Adrenal gland (tissue), 12 donors: ENCODE measurements around the gene KIAA0753. TPM values are rescaled to one million over a fixed set of nuclear protein-coding genes. Genes with fewer than 3 reads are reported as not detected.

Experiments
- DNase-seq, 7 donors: peaks; one replicate each; pipeline ENCODE4 v3.0.0-alpha.2; 2019 to 2020
- H3K27ac ChIP-seq, 5 donors: fragments of 200-600 bp; sonication (generic) in 4 of 5; 1 replicate in 3 of 5; 2 replicates in 2 of 5; pipeline versions ENCODE4 v1.5.1 to v1.8.0; 2016 to 2020; ENCODE audit warnings: mild to moderate bottlenecking in 1 of 5
- H3K27me3 ChIP-seq: fragments of 200-600 bp; 2 replicates; pipeline ENCODE4 v1.8.0; 2021
- H3K36me3 ChIP-seq, 2 donors: fragments of 200-600 bp; replicated peaks in 1 of 2; 1 replicate in 1 of 2; 2 replicates in 1 of 2; pipeline versions ENCODE4 v1.5.1 to v1.8.0; 2018 to 2022
- H3K4me1 ChIP-seq, 2 donors: fragments of 200-600 bp; replicated peaks in 1 of 2; 1 replicate in 1 of 2; 2 replicates in 1 of 2; pipeline versions ENCODE4 v1.5.1 to v1.8.0; 2018 to 2021
- H3K4me3 ChIP-seq, 4 donors: fragments of 200-600 bp; sonication (generic) in 3 of 4; one replicate each; pipeline ENCODE4 v1.5.1; 2016 to 2018
- H3K9me3 ChIP-seq, 3 donors: fragments of 200-600 bp; sonication (generic) in 1 of 3; replicated peaks in 1 of 3; 1 replicate in 2 of 3; 2 replicates in 1 of 3; pipeline versions ENCODE4 v1.5.1 to v1.8.0; 2016 to 2021
- CTCF ChIP-seq, 6 experiments: fragments of 450-650 bp in 4 of 6; fragments of 200-600 bp in 2 of 6; sonication (generic) in 1 of 6; IDR thresholded peaks; 1 replicate in 5 of 6; 2 replicates in 1 of 6; pipeline versions ENCODE4 v1.5.1 to v1.8.0; 2016 to 2021; ENCODE audit warnings: antibody characterized with exemption in 6 of 6, mild to moderate bottlenecking in 2 of 6, moderate library complexity in 1 of 6
- POLR2A ChIP-seq, 2 donors: fragments of 450-650 bp; IDR thresholded peaks; one replicate each; pipeline ENCODE4 v1.6.1; 2017; ENCODE audit warnings: antibody characterized with exemption in 2 of 2, mild to moderate bottlenecking in 2 of 2, moderate library complexity in 1 of 2
- WGBS, 4 donors: extraction: QIAGEN DNeasy Blood & Tissue Kit in 2 of 4; methylation state at CpG; one replicate each; pipeline versions ENCODE4 v1.1.5 to v1.1.7; 2013 to 2017; 5-methylcytosine and 5-hydroxymethylcytosine counted together
- intact Hi-C, 2 donors: fragments of 100-400 bp; cut with DNase I; formaldehyde crosslinking; loops; one replicate each; pipeline versions ENCODE4 v1.14.1 to v1.15.0; 2022 to 2023
- polyA plus RNA-seq, 3 donors: library from polyadenylated mRNA; stranded (reverse); fragments of 200-250 nt in 2 of 3; fragments of 350-450 nt in 1 of 3; fragmentation: Illumina TruSeq in 1 of 3; extraction: RNeasy Lipid Tissue Mini Kit (QIAGEN cat#74804) in 1 of 3; gene quantifications; one replicate each; pipeline ENCODE4 v1.2.3, GENCODE V29; 2013 to 2014
- total RNA-seq, 9 donors: library from RNA; depleted of rRNA in 4 of 9; stranded (reverse); fragments of >200 nt in 4 of 9; fragments of 120-200 nt in 1 of 9; fragmentation: NEBNext Ultra II Directional in 1 of 9; extraction: Animal tissue kit (Norgen Biotek cat#: 25700) in 1 of 9; gene quantifications; one replicate each; pipeline versions ENCODE4 v1.1.0 to v1.2.4, GENCODE V29; 2013 to 2023
- donor health status: healthy with polysubstance abuse.
- donor health status: Bipolar disorder and iron deficiency.
- donor health status: DM: yes; HTN: yes; CAD: no.
- donor health status: DM: no; HTN: no; CAD: no.
- donor health status: DM: no; HTN: no; CAD: no.
- donor health status: DM: yes; HTN: yes; CAD: no.

The KIAA0753 gene
- total and polyA plus RNA-seq, 12 donors, result 5.1 to 21.8 (median 13.1) TPM

GRCh38 chr17:6654841-6655731, 14.6 kb upstream of the KIAA0753 start:
- Histone ChIP-seq H3K36me3 (peaks cover 0 to under 1% of the 10 kb centered on the region in 2 donors), H3K4me3 (no peak overlapping the region), H3K9me3 (no peaks in the 10 kb centered on the region), H3K27ac (no peak overlapping the region), H3K4me1 (peaks cover 15 to 25% of the 10 kb centered on the region in 2 donors), H3K27me3 (no peaks in the 10 kb centered on the region)
- 35 to 51% (median 46%) methylated on average over 37 to 46 of the region's 46 CpGs for WGBS, 4 donors
- TF ChIP-seq POLR2A (IDR thresholded peaks at IDR 0.05), result no peak
- no peak for TF ChIP-seq CTCF (IDR thresholded peaks at IDR 0.05)
- DNase-seq, result peak in 1 of 7 donors; percentile 52
- intact Hi-C loops, result no loop called here

GRCh38 chr17:6651919-6652452, 11.5 kb upstream of the KIAA0753 start:
- intact Hi-C loops, result no loop called here
- 3 to 8% (median 6%) methylated on average over 9 to 47 of the region's 47 CpGs for WGBS, 4 donors

GRCh38 chr17:6651354-6651918, 10.9 kb upstream of the KIAA0753 start, which contains the start of the genes C17orf100 and MED31:
Gene C17orf100 (plus strand): TSS chr17:6651762. CDS start chr17:6651914, 152 bp downstream.
Gene MED31 (minus strand): TSS chr17:6651605. CDS start chr17:6651528, 77 bp downstream.
- peak; percentile 94 to 98 (median 97) for DNase-seq
- peaks cover 18 to 34% of the 10 kb centered on the region in 2 donors for H3K4me1 ChIP-seq
- TF ChIP-seq CTCF (IDR thresholded peaks at IDR 0.05), result no peak
- peak; percentile 13 to 63 for TF ChIP-seq POLR2A (IDR thresholded peaks at IDR 0.05)
- peak within 1 kb of the TSS; percentile 72 to 90 (median 87) for H3K27ac ChIP-seq
- peak within 1 kb of the TSS; percentile 38 to 99 (median 90) for H3K4me3 ChIP-seq
- intact Hi-C loops, result no loop called here
- H3K36me3 ChIP-seq, result peaks cover 0 to 18% of the 10 kb centered on the region in 2 donors
- WGBS, 4 donors, result 1 to 3% (median 2%) methylated on average over 8 to 35 of the region's 35 CpGs
- no peaks in the 10 kb centered on the region for H3K9me3 ChIP-seq
- H3K27me3 ChIP-seq, result no peaks in the 10 kb centered on the region

More at GRCh38 chr17:6651919-6652452, 11.5 kb upstream of the KIAA0753 start:
- Histone ChIP-seq H3K27me3 (no peaks in the 10 kb centered on the region), H3K27ac (peak overlapping the region; percentile 52 to 90 (median 87)), H3K4me1 (peaks cover 18 to 34% of the 10 kb centered on the region in 2 donors), H3K9me3 (no peaks in the 10 kb centered on the region), H3K4me3 (peak overlapping the region in 2 of 4 donors; percentile 38 to 83), H3K36me3 (peaks cover 0 to 18% of the 10 kb centered on the region in 2 donors)
- TF ChIP-seq POLR2A (IDR thresholded peaks at IDR 0.05) (no peak), CTCF (IDR thresholded peaks at IDR 0.05) (peak in 1 of 6 experiments; percentile 15)
- peak; percentile 66 to 89 (median 78) for DNase-seq

GRCh38 chr17:6648181-6648580, 7.7 kb upstream of the KIAA0753 start:
- TF ChIP-seq POLR2A (IDR thresholded peaks at IDR 0.05) (no peak), CTCF (IDR thresholded peaks at IDR 0.05) (peak in 2 of 6 experiments; percentile 6 to 15)
- no peak for DNase-seq
- Histone ChIP-seq H3K4me3 (no peak overlapping the region), H3K4me1 (peaks cover 18 to 31% of the 10 kb centered on the region in 2 donors), H3K27me3 (no peaks in the 10 kb centered on the region), H3K36me3 (peaks cover 0 to 35% of the 10 kb centered on the region in 2 donors), H3K9me3 (no peaks in the 10 kb centered on the region), H3K27ac (no peak overlapping the region)
- intact Hi-C loops, result no loop called here
